Activated CD4-positive, alpha-beta T cell treated with anti-CD3 and anti-CD28 coated beads, Interleukin-2, Interleukin-6, amounts not matched to agents 100 ng/mL and 50 ng/mL, durations not matched to agents 16 hours and 8 hours (primary cell): ENCODE results near the gene CSRNP2.
"Not testable (repeated sequence)": the region's sequence is repeated elsewhere in the genome, so short reads cannot be mapped to it uniquely, and the experiment has no call there.

Source experiments
- DNase-seq: peaks from one replicate; pipeline ENCODE4 v3.0.0-alpha.2; 2020

Gene CSRNP2

DNA sequence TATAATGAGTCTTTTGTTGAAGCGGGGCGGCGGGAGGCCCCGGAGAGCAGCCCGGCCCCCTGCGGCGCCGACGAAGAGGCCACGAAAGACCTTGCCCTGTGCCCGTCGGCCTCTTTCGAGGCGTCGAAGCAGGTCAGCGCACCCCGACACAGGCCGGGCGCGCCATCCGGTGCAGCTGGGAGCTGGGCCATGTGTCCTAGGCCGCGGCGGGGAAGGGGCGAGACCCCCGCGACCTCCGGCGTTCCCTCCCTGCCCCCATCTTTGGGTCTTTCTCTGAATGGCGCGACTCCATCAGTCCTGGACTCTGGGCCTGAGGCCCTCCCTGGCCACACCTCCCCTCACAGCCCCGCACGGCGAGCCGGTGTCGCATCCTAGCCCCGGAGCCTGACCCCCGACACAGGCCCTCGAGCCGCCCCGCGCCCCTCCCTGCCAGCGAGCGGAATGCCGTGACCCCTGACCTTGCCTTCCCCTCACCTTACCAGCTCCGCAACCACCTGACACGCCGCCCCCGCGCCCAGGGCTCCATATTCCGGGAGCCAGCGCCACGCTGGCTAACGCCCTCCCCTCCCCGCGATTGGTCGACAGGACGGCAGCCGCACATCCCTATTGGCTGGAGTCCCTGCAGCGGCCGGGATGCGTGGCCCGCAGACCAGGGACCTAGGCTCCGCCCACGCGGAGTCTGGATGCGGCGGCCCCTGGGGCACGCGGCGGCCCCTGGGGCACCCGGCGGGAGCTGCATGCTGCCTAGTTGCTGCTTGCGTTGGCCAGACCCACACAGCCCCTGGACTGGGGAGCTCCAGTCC, 57.4 kb downstream of the CSRNP2 start, which contains the start of gene SLC11A2:
SLC11A2 (minus strand) TSS at position 549 of the 803 bp plus-strand sequence. CDS start 15,656 bp downstream, outside the sequence.
- peak; percentile 97 for DNase-seq

DNA sequence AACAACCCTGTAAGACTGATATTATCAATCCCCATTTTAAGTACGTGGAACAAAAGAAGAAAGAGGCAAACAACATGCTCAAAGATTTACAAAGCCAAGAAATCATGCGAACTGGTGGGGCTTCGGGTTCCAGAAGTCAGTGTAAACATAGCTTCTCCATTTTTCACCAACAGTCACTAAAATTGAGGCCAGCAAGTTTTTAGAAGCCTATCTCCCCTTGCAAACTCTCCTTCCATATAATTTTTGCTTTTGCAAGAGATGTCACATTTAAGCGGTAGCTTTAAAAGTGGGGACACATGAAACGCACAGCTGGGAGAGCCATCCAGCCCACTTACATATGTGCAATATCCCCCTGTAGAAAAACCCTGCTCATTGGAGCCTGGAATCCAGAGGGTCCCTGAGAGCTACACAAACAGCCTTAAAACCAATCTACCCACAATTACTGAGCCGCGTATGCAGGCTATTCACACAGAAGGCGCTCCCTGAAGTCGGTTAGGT, 58.0 kb downstream of the CSRNP2 start:
- DNase-seq, result no peak

GRCh38 chr12:51023625-51024382, 59.6 kb downstream of the CSRNP2 start:
- no peak for DNase-seq

GRCh38 chr12:51021694-51022093, 61.7 kb downstream of the CSRNP2 start:
- DNase-seq, result peak; percentile 29

GRCh38 chr12:51020448-51021182, 62.8 kb downstream of the CSRNP2 start:
- DNase-seq, result no peak

GRCh38 chr12:51019927-51020326, 63.5 kb downstream of the CSRNP2 start:
- DNase-seq, result no peak

GRCh38 chr12:51018956-51019355, 64.4 kb downstream of the CSRNP2 start:
- DNase-seq, result no peak

DNA sequence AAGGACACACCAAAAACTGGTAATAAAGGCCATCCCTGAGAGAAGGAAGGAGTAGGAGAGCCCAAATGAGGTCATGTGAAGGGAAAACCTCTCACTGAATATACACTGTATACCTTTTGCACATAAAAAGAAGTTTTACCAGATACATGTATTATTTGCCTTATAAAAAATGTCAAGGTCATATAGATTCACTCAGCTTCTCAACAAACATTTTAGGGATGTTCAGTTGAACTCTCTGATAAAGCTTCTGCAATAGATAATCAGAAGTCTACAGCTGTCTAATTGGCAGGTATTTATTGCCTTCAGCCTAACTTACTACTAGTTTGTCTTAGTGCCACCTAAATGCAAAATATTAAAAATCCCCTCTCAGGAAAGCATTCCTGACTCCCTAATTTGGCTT, 65.9 kb downstream of the CSRNP2 start:
- no peak for DNase-seq

- not testable (repeated sequence) for DNase-seq
Measured at GRCh38 chr12:51014467-51014866, 68.9 kb downstream of the CSRNP2 start.

DNA sequence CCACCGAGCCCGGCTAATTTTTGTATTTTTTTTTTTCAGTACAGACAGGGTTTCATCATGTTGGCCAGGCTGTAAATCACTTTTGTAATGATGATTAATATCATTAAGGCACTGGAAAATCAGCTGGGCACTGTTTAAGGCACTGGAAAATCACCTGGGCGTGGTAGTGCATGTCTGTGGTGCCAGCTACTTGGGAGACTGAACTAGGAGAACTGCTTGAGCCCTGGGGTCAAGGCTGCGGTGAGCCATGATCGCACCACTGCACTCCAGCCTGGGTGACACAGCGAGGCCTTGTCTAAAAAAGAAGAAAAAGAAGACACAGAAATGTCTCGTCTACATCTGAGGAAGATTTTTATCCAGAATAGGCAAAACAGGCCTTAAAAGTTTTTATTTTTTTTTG, 70.0 kb downstream of the CSRNP2 start:
- DNase-seq, result no peak

DNA sequence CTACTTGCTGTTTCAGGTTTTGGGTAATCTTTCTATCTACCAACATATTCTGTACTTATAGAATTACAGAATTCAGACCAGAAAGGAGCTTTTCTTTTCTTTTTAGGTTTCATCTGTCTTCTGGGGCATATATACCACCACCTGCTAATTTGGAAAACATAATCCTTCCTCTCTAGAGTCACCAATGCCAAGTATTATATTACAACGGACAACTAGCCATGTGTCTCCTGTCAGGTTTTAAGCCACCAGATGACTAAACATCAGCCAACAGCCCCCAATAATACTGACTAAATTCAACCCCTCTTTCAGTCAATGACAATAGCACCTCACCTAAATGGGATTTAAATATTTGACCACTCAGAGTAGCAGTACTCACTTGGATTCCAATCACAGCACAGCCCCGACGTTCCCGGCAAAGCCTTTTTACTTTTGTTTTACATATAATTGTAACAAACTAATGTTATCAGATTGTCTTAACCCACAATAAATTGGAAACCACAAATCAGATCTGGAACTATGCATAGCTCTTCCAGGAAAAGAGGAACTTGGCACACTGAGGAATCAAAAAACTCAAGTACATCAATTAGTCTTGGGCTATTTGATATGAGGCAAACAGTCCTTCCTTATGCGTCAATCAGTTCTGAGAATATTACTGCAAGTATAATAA, 70.7 kb downstream of the CSRNP2 start:
- DNase-seq, result no peak

- DNase-seq, result no peak
Measured at GRCh38 chr12:51011955-51012354, 71.4 kb downstream of the CSRNP2 start.
